Measurements from ENCODE around the gene ZNF460. TPM values are rescaled to one million over a fixed set of nuclear protein-coding genes. Genes with fewer than 3 reads are reported as not detected.
A peak's percentile ranks its signal among the peaks of the same experiment; 100 is the strongest.

The ZNF460 gene
- total RNA-seq, 2 experiments from 2014 or later: 62.5 to 94.7 TPM

DNA sequence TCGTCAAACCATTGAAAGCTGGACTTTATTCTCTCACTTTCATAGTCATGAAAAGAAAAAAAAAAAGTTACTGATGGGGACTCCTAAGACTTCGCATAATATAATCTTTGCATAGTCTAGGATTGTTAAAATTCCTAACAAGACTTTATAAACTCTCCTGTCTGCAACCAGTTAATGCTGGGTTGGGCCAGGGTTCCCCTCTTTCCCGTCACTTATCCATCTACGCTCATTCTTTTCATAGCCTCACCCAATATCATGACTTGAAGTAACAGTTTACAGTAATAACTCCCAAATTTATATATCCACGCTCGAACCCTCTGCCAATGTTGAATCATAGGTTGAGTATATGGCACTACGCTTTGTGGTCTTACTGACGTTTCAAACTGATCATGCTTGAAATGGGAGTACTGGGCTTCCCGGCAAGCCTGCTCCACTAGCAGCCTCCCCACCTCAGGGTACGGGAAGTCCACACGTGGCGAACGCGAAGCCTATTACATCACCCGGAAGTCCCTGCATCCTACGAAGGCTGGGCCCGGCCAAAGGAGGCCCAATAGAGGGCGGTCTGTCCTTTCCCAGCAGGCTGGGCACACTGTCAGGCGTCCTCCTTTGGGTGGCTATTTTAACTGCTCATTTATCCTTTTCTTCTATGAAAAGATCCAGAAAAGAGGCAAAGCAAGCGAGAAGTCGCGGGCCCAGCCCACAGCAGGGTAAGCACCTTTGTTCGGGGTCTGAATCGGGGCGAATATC is 694 bp upstream of the ZNF460 start:
- H4K20me1 ChIP-seq (ENCODE audit: insufficient read depth, low read length): peaks cover 14% of the 10 kb centered on the region; the same call in 1 of the 2 replicates
- TSS peak; percentile 86 for BruUV-seq (replicated peaks)
- peak; percentile 95 for DNase-seq (ENCODE audit: low spot score)
- peak overlapping the region; percentile 94 for H3K27ac ChIP-seq (ENCODE audit: low read depth, low read length, poor library complexity, severe bottlenecking)
- peak overlapping the region; percentile 96 for H2AFZ ChIP-seq (ENCODE audit: low read length)
- TF ChIP-seq, protein P1, sequence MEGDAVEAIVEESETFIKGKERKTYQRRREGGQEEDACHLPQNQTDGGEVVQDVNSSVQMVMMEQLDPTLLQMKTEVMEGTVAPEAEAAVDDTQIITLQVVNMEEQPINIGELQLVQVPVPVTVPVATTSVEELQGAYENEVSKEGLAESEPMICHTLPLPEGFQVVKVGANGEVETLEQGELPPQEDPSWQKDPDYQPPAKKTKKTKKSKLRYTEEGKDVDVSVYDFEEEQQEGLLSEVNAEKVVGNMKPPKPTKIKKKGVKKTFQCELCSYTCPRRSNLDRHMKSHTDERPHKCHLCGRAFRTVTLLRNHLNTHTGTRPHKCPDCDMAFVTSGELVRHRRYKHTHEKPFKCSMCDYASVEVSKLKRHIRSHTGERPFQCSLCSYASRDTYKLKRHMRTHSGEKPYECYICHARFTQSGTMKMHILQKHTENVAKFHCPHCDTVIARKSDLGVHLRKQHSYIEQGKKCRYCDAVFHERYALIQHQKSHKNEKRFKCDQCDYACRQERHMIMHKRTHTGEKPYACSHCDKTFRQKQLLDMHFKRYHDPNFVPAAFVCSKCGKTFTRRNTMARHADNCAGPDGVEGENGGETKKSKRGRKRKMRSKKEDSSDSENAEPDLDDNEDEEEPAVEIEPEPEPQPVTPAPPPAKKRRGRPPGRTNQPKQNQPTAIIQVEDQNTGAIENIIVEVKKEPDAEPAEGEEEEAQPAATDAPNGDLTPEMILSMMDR (conservative IDR thresholded peaks at IDR 0.05; ENCODE audit: low read length): peak; percentile 53
- TF ChIP-seq EZH2phosphoT487 (IDR thresholded peaks at IDR 0.05; ENCODE audit: borderline replicate concordance, low read depth, low read length): no peak
- H3K9me2 ChIP-seq (ENCODE audit: insufficient read depth, low read length): no peaks in the 10 kb centered on the region
- H3K4me3 ChIP-seq (ENCODE audit: low read depth, low read length, poor library complexity, severe bottlenecking): peak overlapping the region; percentile 88
- intact Hi-C loops (cut with micrococcal nuclease; ENCODE audit: unreplicated experiment): loop anchor here (1.0 to 5.0 kb wide), 4 partner anchors 39 to 967 kb away; partner anchors contain the start of genes ZNF304, ZNF543, ZNF805 and ZSCAN5A
- CTCF ChIA-PET (ENCODE audit: unreplicated experiment): no interaction called here
- H3K4me1 ChIP-seq (ENCODE audit: insufficient read depth, low read length, poor library complexity, severe bottlenecking): peaks cover 26% of the 10 kb centered on the region
- peaks cover 50% of the 10 kb centered on the region for H3K79me2 ChIP-seq (ENCODE audit: insufficient read depth, low read depth, low read length)
- peak overlapping the region; percentile 97 for H3K4me2 ChIP-seq (ENCODE audit: low read length)
- peaks cover 29% of the 10 kb centered on the region for H3K36me3 ChIP-seq (ENCODE audit: insufficient read depth, low read length)
- POLR2A ChIA-PET: no interaction called here
- no peaks in the 10 kb centered on the region for H3K9me3 ChIP-seq (ENCODE audit: low read length)

DNA sequence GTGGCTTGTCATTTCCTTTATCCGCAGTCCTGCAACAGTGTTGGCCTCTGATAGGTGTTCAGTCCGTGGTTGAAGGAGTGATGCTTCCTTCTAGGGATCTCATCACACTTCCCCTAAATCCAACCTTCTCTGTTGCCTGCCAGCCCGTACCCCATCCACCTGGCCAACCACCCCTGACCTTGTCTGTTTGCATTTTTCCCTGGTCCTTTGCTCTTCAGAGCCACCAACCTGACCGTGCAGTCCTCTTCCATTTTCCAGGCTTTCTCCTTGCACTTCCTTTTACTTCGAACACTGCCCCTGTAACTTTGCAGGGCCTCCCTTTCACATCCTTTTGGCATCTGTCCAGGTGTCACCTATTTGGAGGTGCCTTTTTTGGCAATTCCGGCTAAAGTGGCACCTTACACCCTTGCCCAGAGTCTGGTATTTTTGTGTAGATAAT is 696 bp downstream of the ZNF460 start:
- Histone ChIP-seq H2AFZ (ENCODE audit: low read length) (no peak overlapping the region), H3K27ac (ENCODE audit: low read depth, low read length, poor library complexity, severe bottlenecking) (peak overlapping the region; percentile 94), H3K4me2 (ENCODE audit: low read length) (peak overlapping the region; percentile 87), H3K9me3 (ENCODE audit: low read length) (no peaks in the 10 kb centered on the region), H3K4me1 (ENCODE audit: insufficient read depth, low read length, poor library complexity, severe bottlenecking) (peaks cover 26% of the 10 kb centered on the region), H3K79me2 (ENCODE audit: insufficient read depth, low read depth, low read length) (peaks cover 63% of the 10 kb centered on the region), H4K20me1 (ENCODE audit: insufficient read depth, low read length) (peaks cover 14% of the 10 kb centered on the region; the same call in 1 of the 2 replicates), H3K36me3 (ENCODE audit: insufficient read depth, low read length) (peaks cover 43% of the 10 kb centered on the region), H3K4me3 (ENCODE audit: low read depth, low read length, poor library complexity, severe bottlenecking) (peak overlapping the region; percentile 88), H3K9me2 (ENCODE audit: insufficient read depth, low read length) (no peaks in the 10 kb centered on the region)
- DNase-seq (ENCODE audit: low spot score): peak; percentile 53
- intact Hi-C loops (cut with micrococcal nuclease; ENCODE audit: unreplicated experiment): loop anchor here (1.0 to 5.0 kb wide), 3 partner anchors 41 to 70 kb away; partner anchors contain the start of genes ZNF304, ZNF543 and ZNF805
- ChIA-PET POLR2A (no interaction called here), CTCF (ENCODE audit: unreplicated experiment) (no interaction called here)
- TSS peak; percentile 53 for BruUV-seq (replicated peaks)
- TF ChIP-seq, protein P1 (conservative IDR thresholded peaks at IDR 0.05; ENCODE audit: low read length): no peak
- TF ChIP-seq EZH2phosphoT487 (IDR thresholded peaks at IDR 0.05; ENCODE audit: borderline replicate concordance, low read depth, low read length): no peak

Measured in OCI-LY7 (cell line).